ENCODE results near the gene EGFLAM.

EGFLAM gene

GRCh38 chr5:38423276-38424147, 165.2 kb downstream of the EGFLAM start:
- Histone ChIP-seq H3K27me3 (ENCODE audit: control insufficient read depth, insufficient read depth, low read length) (peaks cover 10% of the 10 kb centered on the region), H3K4me1 (ENCODE audit: control insufficient read depth, insufficient read depth, low read length) (peaks cover 24% of the 10 kb centered on the region), H3K36me3 (ENCODE audit: insufficient read depth, low read length) (no peaks in the 10 kb centered on the region), H3K9me3 (replicated peaks; ENCODE audit: low read length) (no peaks in the 10 kb centered on the region), H3K4me3 (ENCODE audit: low read length) (no peak overlapping the region), H3K9ac (ENCODE audit: low read depth, low read length) (no peak overlapping the region), H3K4me2 (ENCODE audit: low read length) (no peak overlapping the region)

GRCh38 chr5:38424148-38425060, 166.0 kb downstream of the EGFLAM start:
- Histone ChIP-seq H3K27me3 (ENCODE audit: control insufficient read depth, insufficient read depth, low read length) (peaks cover 5% of the 10 kb centered on the region), H3K9ac (ENCODE audit: low read depth, low read length) (no peak overlapping the region), H3K36me3 (ENCODE audit: insufficient read depth, low read length) (no peaks in the 10 kb centered on the region), H3K4me1 (ENCODE audit: control insufficient read depth, insufficient read depth, low read length) (peaks cover 24% of the 10 kb centered on the region), H3K4me2 (ENCODE audit: low read length) (no peak overlapping the region), H3K4me3 (ENCODE audit: low read length) (no peak overlapping the region), H3K9me3 (replicated peaks; ENCODE audit: low read length) (no peaks in the 10 kb centered on the region)

GRCh38 chr5:38426490-38426889, 168.1 kb downstream of the EGFLAM start:
- peaks cover 4% of the 10 kb centered on the region for H3K27me3 ChIP-seq (ENCODE audit: control insufficient read depth, insufficient read depth, low read length)
- H3K36me3 ChIP-seq (ENCODE audit: insufficient read depth, low read length): no peaks in the 10 kb centered on the region
- no peak overlapping the region for H3K4me3 ChIP-seq (ENCODE audit: low read length)
- H3K4me2 ChIP-seq (ENCODE audit: low read length): no peak overlapping the region
- no peaks in the 10 kb centered on the region for H3K9me3 ChIP-seq (replicated peaks; ENCODE audit: low read length)
- H3K4me1 ChIP-seq (ENCODE audit: control insufficient read depth, insufficient read depth, low read length): peaks cover 19% of the 10 kb centered on the region
- H3K9ac ChIP-seq (ENCODE audit: low read depth, low read length): no peak overlapping the region

GRCh38 chr5:38426986-38427950, 168.9 kb downstream of the EGFLAM start:
- H3K9ac ChIP-seq (ENCODE audit: low read depth, low read length): no peak overlapping the region
- peaks cover 19% of the 10 kb centered on the region for H3K4me1 ChIP-seq (ENCODE audit: control insufficient read depth, insufficient read depth, low read length)
- no peak overlapping the region for H3K4me3 ChIP-seq (ENCODE audit: low read length)
- no peaks in the 10 kb centered on the region for H3K36me3 ChIP-seq (ENCODE audit: insufficient read depth, low read length)
- no peak overlapping the region for H3K4me2 ChIP-seq (ENCODE audit: low read length)
- peaks cover 4% of the 10 kb centered on the region for H3K27me3 ChIP-seq (ENCODE audit: control insufficient read depth, insufficient read depth, low read length)
- H3K9me3 ChIP-seq (replicated peaks; ENCODE audit: low read length): no peaks in the 10 kb centered on the region

- peaks cover 25% of the 10 kb centered on the region for H3K4me1 ChIP-seq (ENCODE audit: control insufficient read depth, insufficient read depth, low read length)
- H3K9ac ChIP-seq (ENCODE audit: low read depth, low read length): no peak overlapping the region
- H3K36me3 ChIP-seq (ENCODE audit: insufficient read depth, low read length): no peaks in the 10 kb centered on the region
- no peaks in the 10 kb centered on the region for H3K27me3 ChIP-seq (ENCODE audit: control insufficient read depth, insufficient read depth, low read length)
- no peak overlapping the region for H3K4me3 ChIP-seq (ENCODE audit: low read length)
- H3K9me3 ChIP-seq (replicated peaks; ENCODE audit: low read length): no peaks in the 10 kb centered on the region
- no peak overlapping the region for H3K4me2 ChIP-seq (ENCODE audit: low read length)
Measured at GRCh38 chr5:38431242-38431853, 173.0 kb downstream of the EGFLAM start.

GRCh38 chr5:38433160-38433861, 175.0 kb downstream of the EGFLAM start:
- Histone ChIP-seq H3K4me3 (ENCODE audit: low read length) (no peak overlapping the region), H3K9ac (ENCODE audit: low read depth, low read length) (no peak overlapping the region), H3K4me1 (ENCODE audit: control insufficient read depth, insufficient read depth, low read length) (peaks cover 15% of the 10 kb centered on the region), H3K27me3 (ENCODE audit: control insufficient read depth, insufficient read depth, low read length) (no peaks in the 10 kb centered on the region), H3K4me2 (ENCODE audit: low read length) (no peak overlapping the region), H3K36me3 (ENCODE audit: insufficient read depth, low read length) (no peaks in the 10 kb centered on the region), H3K9me3 (replicated peaks; ENCODE audit: low read length) (no peaks in the 10 kb centered on the region)

GRCh38 chr5:38434966-38435705, 176.8 kb downstream of the EGFLAM start:
- H3K4me2 ChIP-seq (ENCODE audit: low read length): no peak overlapping the region
- no peaks in the 10 kb centered on the region for H3K27me3 ChIP-seq (ENCODE audit: control insufficient read depth, insufficient read depth, low read length)
- no peaks in the 10 kb centered on the region for H3K9me3 ChIP-seq (replicated peaks; ENCODE audit: low read length)
- no peaks in the 10 kb centered on the region for H3K36me3 ChIP-seq (ENCODE audit: insufficient read depth, low read length)
- H3K9ac ChIP-seq (ENCODE audit: low read depth, low read length): no peak overlapping the region
- no peak overlapping the region for H3K4me3 ChIP-seq (ENCODE audit: low read length)
- peaks cover 15% of the 10 kb centered on the region for H3K4me1 ChIP-seq (ENCODE audit: control insufficient read depth, insufficient read depth, low read length)

- H3K36me3 ChIP-seq (ENCODE audit: insufficient read depth, low read length): no peaks in the 10 kb centered on the region
- H3K9me3 ChIP-seq (replicated peaks; ENCODE audit: low read length): no peaks in the 10 kb centered on the region
- H3K9ac ChIP-seq (ENCODE audit: low read depth, low read length): no peak overlapping the region
- H3K4me3 ChIP-seq (ENCODE audit: low read length): no peak overlapping the region
- no peaks in the 10 kb centered on the region for H3K27me3 ChIP-seq (ENCODE audit: control insufficient read depth, insufficient read depth, low read length)
- H3K4me2 ChIP-seq (ENCODE audit: low read length): no peak overlapping the region
- H3K4me1 ChIP-seq (ENCODE audit: control insufficient read depth, insufficient read depth, low read length): peaks cover 12% of the 10 kb centered on the region
Measured at GRCh38 chr5:38438757-38439156, 180.4 kb downstream of the EGFLAM start.

- Histone ChIP-seq H3K9me3 (replicated peaks; ENCODE audit: low read length) (no peaks in the 10 kb centered on the region), H3K36me3 (ENCODE audit: insufficient read depth, low read length) (no peaks in the 10 kb centered on the region), H3K9ac (ENCODE audit: low read depth, low read length) (no peak overlapping the region), H3K4me2 (ENCODE audit: low read length) (no peak overlapping the region), H3K27me3 (ENCODE audit: control insufficient read depth, insufficient read depth, low read length) (no peaks in the 10 kb centered on the region), H3K4me3 (ENCODE audit: low read length) (no peak overlapping the region), H3K4me1 (ENCODE audit: control insufficient read depth, insufficient read depth, low read length) (peaks cover 9% of the 10 kb centered on the region)
Measured at GRCh38 chr5:38441453-38442246, 183.3 kb downstream of the EGFLAM start.
